B cell (primary cell): Measurements from ENCODE around the gene PPP1R7. TPM values are rescaled to one million over a fixed set of nuclear protein-coding genes. Genes with fewer than 3 reads are reported as not detected.

ENCODE experiments used
- ATAC-seq: fragments of 200-7000 bp; cut with Tn5 transposase; one replicate; pipeline ENCODE4 v1.10.0; 2021; ENCODE audit warnings: low read depth, mild to moderate bottlenecking, moderate number of reproducible peaks, moderate library complexity
- CTCF ChIA-PET: fragments of 350-600 bp; sonication (Branson Sonifier 250); formaldehyde crosslinking; loops from one replicate; lab custom pipeline; 2021; ENCODE audit warnings: antibody characterized with exemption, inconsistent platforms; lab: Charles Lee
- POLR2A ChIA-PET: fragments of 350-600 bp; sonication (Branson Sonifier 250); formaldehyde crosslinking; loops from one replicate; lab custom pipeline; 2021; ENCODE audit warnings: antibody characterized with exemption; lab: Charles Lee
- DNase-seq: peaks from one replicate; pipeline ENCODE4 v3.0.0; 2013
- H2AFZ ChIP-seq: 2 replicates; pipeline ENCODE4 v1.6.1; 2012; ENCODE audit warnings: mild to moderate bottlenecking, low read depth, low read length; ENCODE audit not compliant: insufficient read depth, poor library complexity, severe bottlenecking
- H3K27ac ChIP-seq, 2 donors: 1 replicate in 1 of 2; 2 replicates in 1 of 2; pipeline ENCODE4 v1.5.1; 2012 to 2013; ENCODE audit warnings: low read length in 2 of 2, mild to moderate bottlenecking in 2 of 2, moderate library complexity in 1 of 2
- H3K27me3 ChIP-seq, 4 experiments: fragments of 200-600 bp in 1 of 4; sonication (generic) in 1 of 4; replicated peaks in 1 of 4; 1 replicate in 2 of 4; 2 replicates in 2 of 4; pipeline versions ENCODE4 v1.6.1 to v1.7.0; 2013 to 2016; ENCODE audit warnings: low read length in 3 of 4, mild to moderate bottlenecking in 2 of 4, mixed read lengths in 1 of 4, moderate library complexity in 1 of 4; ENCODE audit not compliant: insufficient read depth in 4 of 4, control insufficient read depth in 3 of 4; ENCODE audit errors: control extremely low read depth in 1 of 4
- H3K36me3 ChIP-seq, 2 experiments: replicated peaks in 1 of 2; 1 replicate in 1 of 2; 2 replicates in 1 of 2; pipeline versions ENCODE4 v1.6.1 to v1.7.1; 2013; ENCODE audit warnings: low read length in 1 of 2; ENCODE audit not compliant: insufficient read depth in 2 of 2, control insufficient read depth in 1 of 2; ENCODE audit errors: control extremely low read depth in 1 of 2, extremely low read depth in 1 of 2
- H3K4me1 ChIP-seq, 2 donors: fragments of 200-600 bp in 1 of 2; sonication (generic) in 1 of 2; 1 replicate in 1 of 2; 2 replicates in 1 of 2; pipeline versions ENCODE4 v1.5.1 to v1.6.1; 2013 to 2017; ENCODE audit warnings: low read length in 2 of 2; ENCODE audit not compliant: control insufficient read depth in 2 of 2, insufficient read depth in 2 of 2
- H3K4me2 ChIP-seq: replicated peaks from 2 replicates; pipeline ENCODE3; 2012; ENCODE audit warnings: mild to moderate bottlenecking, low read depth, low read length; ENCODE audit not compliant: poor library complexity, severe bottlenecking
- H3K4me3 ChIP-seq, 5 experiments: fragments of 200-600 bp in 1 of 5; sonication (generic) in 1 of 5; 1 replicate in 3 of 5; 2 replicates in 2 of 5; pipeline versions ENCODE4 v1.5.1 to v1.7.0; 2011 to 2016; ENCODE audit warnings: low read length in 4 of 5, mild to moderate bottlenecking in 4 of 5, low read depth in 2 of 5, control low read depth in 1 of 5, moderate library complexity in 1 of 5; ENCODE audit not compliant: insufficient read depth in 1 of 5; ENCODE audit errors: control extremely low read depth in 1 of 5, extremely low read depth in 1 of 5
- H3K79me2 ChIP-seq: fragments of 200-600 bp; sonication (generic); one replicate; pipeline ENCODE4 v1.6.0; 2016; ENCODE audit warnings: low read length; ENCODE audit not compliant: control insufficient read depth, insufficient read depth
- H3K9ac ChIP-seq: fragments of 200-600 bp; sonication (generic); 2 replicates; pipeline ENCODE4 v1.6.1; 2017; ENCODE audit warnings: mild to moderate bottlenecking, low read length, moderate library complexity
- H3K9me3 ChIP-seq, 3 donors: one replicate each; pipeline versions ENCODE4 v1.6.1 to v1.7.1; 2013; ENCODE audit warnings: low read length in 2 of 3; ENCODE audit not compliant: control insufficient read depth in 2 of 3, insufficient read depth in 1 of 3; ENCODE audit errors: control extremely low read depth in 1 of 3
- H4K20me1 ChIP-seq: 2 replicates; pipeline ENCODE4 v1.6.0; 2012; ENCODE audit warnings: mild to moderate bottlenecking, low read length; ENCODE audit not compliant: insufficient read depth, control insufficient read depth, poor library complexity, severe bottlenecking
- H3K27ac Mint-ChIP-seq: one replicate; pipeline ENCODE4 v1.8.0; 2021; ENCODE audit warnings: mixed read lengths
- H3K27me3 Mint-ChIP-seq: one replicate; pipeline ENCODE4 v1.8.0; 2021; ENCODE audit warnings: mixed read lengths
- H3K4me1 Mint-ChIP-seq: one replicate; pipeline ENCODE4 v1.8.0; 2021; ENCODE audit warnings: mixed read lengths
- H3K4me3 Mint-ChIP-seq: one replicate; pipeline ENCODE4 v1.8.0; 2021; ENCODE audit warnings: mixed read lengths
- H3K9me3 Mint-ChIP-seq: one replicate; pipeline ENCODE4 v1.8.0; 2022; ENCODE audit warnings: mixed read lengths; ENCODE audit not compliant: insufficient read depth
- CTCF ChIP-seq: fragments of 200-600 bp; IDR thresholded peaks from one replicate; pipeline ENCODE4 v1.8.0; 2022; ENCODE audit warnings: antibody characterized with exemption, mild to moderate bottlenecking
- EZH2 ChIP-seq: IDR thresholded peaks from 2 replicates; pipeline ENCODE4 v1.6.1; 2012; ENCODE audit warnings: borderline replicate concordance, low read depth, mild to moderate bottlenecking, moderate library complexity, low read length; ENCODE audit not compliant: insufficient read depth, poor library complexity, severe bottlenecking
- WGBS: methylation state at CpG from one replicate; pipeline ENCODE4 v1.1.5; 2013; ENCODE audit warnings: missing lambda C conversion rate; ENCODE audit not compliant: insufficient coverage; 5-methylcytosine and 5-hydroxymethylcytosine counted together
- intact Hi-C: fragments of 100-400 bp; cut with micrococcal nuclease; formaldehyde crosslinking; loops from one replicate; pipeline ENCODE4 v1.10.0; 2022
- polyA plus RNA-seq: library from polyadenylated mRNA; depleted of rRNA; stranded (reverse); fragments of >200 nt; gene quantifications from 2 replicates; pipeline ENCODE4 v1.2.3, GENCODE V29; 2012
- total RNA-seq, 2 donors: library from RNA; stranded (reverse); fragments of 120-200 nt in 1 of 2; gene quantifications; 1 replicate in 1 of 2; 2 replicates in 1 of 2; pipeline versions ENCODE4 v1.2.3 to v1.2.4, GENCODE V29; 2013 to 2022

PPP1R7 gene
- total and polyA plus RNA-seq, 2 donors (not counting 1 experiment from before 2014, with no cell fraction given), result 37.7 to 50.9 TPM

- ChIA-PET POLR2A (interaction anchor here (0.6 kb wide), 1 partner anchor 70 kb away, joined by 7 read pairs; no protein-coding TSS in a partner anchor), CTCF (no interaction called here)
- H3K27me3 ChIP-seq, result no peaks in the 10 kb centered on the region
- no peaks in the 10 kb centered on the region for H3K4me1 Mint-ChIP-seq
- H3K9me3 ChIP-seq, result no peaks in the 10 kb centered on the region
- WGBS, result 98% methylated on average over 10 of the region's 10 CpGs
- no peaks in the 10 kb centered on the region for H3K79me2 ChIP-seq
- no peak overlapping the region for H2AFZ ChIP-seq
- H4K20me1 ChIP-seq, result no peaks in the 10 kb centered on the region
- no peak overlapping the region for H3K27ac Mint-ChIP-seq
- H3K36me3 ChIP-seq, result no peaks in the 10 kb centered on the region
- no peak overlapping the region for H3K4me3 ChIP-seq
- H3K4me2 ChIP-seq, result no peak overlapping the region
- no peak overlapping the region for H3K4me3 Mint-ChIP-seq
- H3K27ac ChIP-seq, result no peak overlapping the region
- ATAC-seq, result no peak
- no peaks in the 10 kb centered on the region for H3K9me3 Mint-ChIP-seq
- no peak for DNase-seq
- no peaks in the 10 kb centered on the region for H3K4me1 ChIP-seq
- intact Hi-C loops, result no loop called here
- no peaks in the 10 kb centered on the region for H3K27me3 Mint-ChIP-seq
- TF ChIP-seq EZH2 (no peak), CTCF (no peak)
- H3K9ac ChIP-seq, result no peak overlapping the region
These were observed 53.7 kb downstream of the PPP1R7 start for GRCh38 chr2:241204010-241204384.

GRCh38 chr2:241204490-241204889 is 54.2 kb downstream of the PPP1R7 start:
- no peaks in the 10 kb centered on the region for H3K36me3 ChIP-seq
- ChIA-PET CTCF (no interaction called here), POLR2A (no interaction called here)
- H3K9ac ChIP-seq, result no peak overlapping the region
- H3K9me3 Mint-ChIP-seq, result no peaks in the 10 kb centered on the region
- H3K27ac ChIP-seq, result no peak overlapping the region
- ATAC-seq (no peak), DNase-seq (no peak)
- H3K27me3 Mint-ChIP-seq, result no peaks in the 10 kb centered on the region
- H3K79me2 ChIP-seq, result no peaks in the 10 kb centered on the region
- H2AFZ ChIP-seq, result no peak overlapping the region
- H3K27ac Mint-ChIP-seq, result peak overlapping the region; percentile 53
- H4K20me1 ChIP-seq, result no peaks in the 10 kb centered on the region
- H3K4me1 ChIP-seq, result no peaks in the 10 kb centered on the region
- no peaks in the 10 kb centered on the region for H3K9me3 ChIP-seq
- no peaks in the 10 kb centered on the region for H3K4me1 Mint-ChIP-seq
- H3K4me3 ChIP-seq, result no peak overlapping the region
- 67% methylated on average over 4 of the region's 4 CpGs for WGBS
- no peak overlapping the region for H3K4me3 Mint-ChIP-seq
- TF ChIP-seq CTCF, result no peak
- no peak for TF ChIP-seq EZH2
- no peaks in the 10 kb centered on the region for H3K27me3 ChIP-seq
- H3K4me2 ChIP-seq, result no peak overlapping the region
- intact Hi-C loops, result no loop called here
